Osteocyte (in vitro differentiated cells): Measurements from ENCODE around the gene DNM3. TPM values are rescaled to one million over a fixed set of nuclear protein-coding genes. Genes with fewer than 3 reads are reported as not detected.

ENCODE experiments used
- DNase-seq: peaks from one replicate; pipeline ENCODE4 v3.0.0; 2021; ENCODE audit warnings: mixed read lengths; ENCODE audit not compliant: unreplicated experiment; ENCODE audit errors: extremely low spot score
- H3K27ac Mint-ChIP-seq: one replicate; pipeline ENCODE4 v1.8.0; 2021; ENCODE audit warnings: mild to moderate bottlenecking, mixed read lengths; ENCODE audit not compliant: unreplicated experiment
- H3K27me3 Mint-ChIP-seq: one replicate; pipeline ENCODE4 v1.8.0; 2021; ENCODE audit warnings: mixed read lengths; ENCODE audit not compliant: unreplicated experiment
- H3K36me3 Mint-ChIP-seq: one replicate; pipeline ENCODE4 v1.8.0; 2021; ENCODE audit warnings: mixed read lengths; ENCODE audit not compliant: unreplicated experiment
- H3K4me1 Mint-ChIP-seq: one replicate; pipeline ENCODE4 v1.8.0; 2021; ENCODE audit warnings: mixed read lengths; ENCODE audit not compliant: unreplicated experiment
- H3K4me3 Mint-ChIP-seq: one replicate; pipeline ENCODE4 v1.8.0; 2021; ENCODE audit warnings: mild to moderate bottlenecking, moderate library complexity, mixed read lengths; ENCODE audit not compliant: unreplicated experiment
- H3K9me3 Mint-ChIP-seq: one replicate; pipeline ENCODE4 v1.8.0; 2021; ENCODE audit warnings: mixed read lengths; ENCODE audit not compliant: unreplicated experiment
- CTCF ChIP-seq: fragments of 200-600 bp; sonication (generic); IDR thresholded peaks from 2 replicates; pipeline ENCODE4 v1.5.0; 2021; ENCODE audit warnings: antibody characterized with exemption, mild to moderate bottlenecking, moderate library complexity
- total RNA-seq: library from RNA; stranded (reverse); gene quantifications from 2 replicates; pipeline ENCODE4 v1.2.1, GENCODE V29; 2021

DNM3 gene
- total RNA-seq, 1 donor from 2014 or later, result 3.7 TPM

- H3K27ac Mint-ChIP-seq, result no peak overlapping the region
- H3K27me3 Mint-ChIP-seq, result no peaks in the 10 kb centered on the region
- H3K36me3 Mint-ChIP-seq, result peaks cover 7% of the 10 kb centered on the region
- peaks cover 74% of the 10 kb centered on the region for H3K4me1 Mint-ChIP-seq
- H3K9me3 Mint-ChIP-seq, result peaks cover 19% of the 10 kb centered on the region
- no peak overlapping the region for H3K4me3 Mint-ChIP-seq
- no peak for DNase-seq
- TF ChIP-seq CTCF, result no peak
These were observed 506.1 kb downstream of the DNM3 start for GRCh38 chr1:172347416-172347815.

GRCh38 chr1:172350856-172351255, 509.6 kb downstream of the DNM3 start:
- no peak overlapping the region for H3K4me3 Mint-ChIP-seq
- no peaks in the 10 kb centered on the region for H3K27me3 Mint-ChIP-seq
- peaks cover 7% of the 10 kb centered on the region for H3K36me3 Mint-ChIP-seq
- peaks cover 19% of the 10 kb centered on the region for H3K9me3 Mint-ChIP-seq
- H3K27ac Mint-ChIP-seq, result peak overlapping the region; percentile 78
- no peak for TF ChIP-seq CTCF
- no peak for DNase-seq
- H3K4me1 Mint-ChIP-seq, result peaks cover 65% of the 10 kb centered on the region

- peaks cover 64% of the 10 kb centered on the region for H3K4me1 Mint-ChIP-seq
- DNase-seq, result no peak
- no peak overlapping the region for H3K4me3 Mint-ChIP-seq
- peaks cover 4% of the 10 kb centered on the region for H3K36me3 Mint-ChIP-seq
- H3K27ac Mint-ChIP-seq, result peak overlapping the region; percentile 86
- H3K27me3 Mint-ChIP-seq, result no peaks in the 10 kb centered on the region
- TF ChIP-seq CTCF, result no peak
- H3K9me3 Mint-ChIP-seq, result peaks cover 15% of the 10 kb centered on the region
These were observed 510.0 kb downstream of the DNM3 start for GRCh38 chr1:172351346-172351745.

GRCh38 chr1:172351754-172352161, 510.5 kb downstream of the DNM3 start:
- Mint-ChIP-seq H3K9me3 (peaks cover 14% of the 10 kb centered on the region), H3K4me3 (no peak overlapping the region), H3K36me3 (peaks cover 2% of the 10 kb centered on the region), H3K27ac (peak overlapping the region; percentile 86), H3K4me1 (peaks cover 60% of the 10 kb centered on the region), H3K27me3 (no peaks in the 10 kb centered on the region)
- TF ChIP-seq CTCF, result no peak
- DNase-seq, result no peak

GRCh38 chr1:172352435-172352834, 511.1 kb downstream of the DNM3 start:
- H3K4me1 Mint-ChIP-seq, result peaks cover 55% of the 10 kb centered on the region
- peaks cover 8% of the 10 kb centered on the region for H3K9me3 Mint-ChIP-seq
- H3K27ac Mint-ChIP-seq, result peak overlapping the region; percentile 86
- TF ChIP-seq CTCF, result no peak
- H3K27me3 Mint-ChIP-seq, result no peaks in the 10 kb centered on the region
- H3K4me3 Mint-ChIP-seq, result no peak overlapping the region
- peaks cover 2% of the 10 kb centered on the region for H3K36me3 Mint-ChIP-seq
- no peak for DNase-seq
